HTERT RPE-1 (cell line): ENCODE measurements around the gene C20orf144.

Source experiments
- in situ Hi-C: fragments of 300-500 bp; cut with MboI; formaldehyde crosslinking; loops from 4 replicates; pipeline ENCODE4 v1.14.3; 2020; ENCODE audit warnings: low sequenced_read_pairs

Gene C20orf144

DNA sequence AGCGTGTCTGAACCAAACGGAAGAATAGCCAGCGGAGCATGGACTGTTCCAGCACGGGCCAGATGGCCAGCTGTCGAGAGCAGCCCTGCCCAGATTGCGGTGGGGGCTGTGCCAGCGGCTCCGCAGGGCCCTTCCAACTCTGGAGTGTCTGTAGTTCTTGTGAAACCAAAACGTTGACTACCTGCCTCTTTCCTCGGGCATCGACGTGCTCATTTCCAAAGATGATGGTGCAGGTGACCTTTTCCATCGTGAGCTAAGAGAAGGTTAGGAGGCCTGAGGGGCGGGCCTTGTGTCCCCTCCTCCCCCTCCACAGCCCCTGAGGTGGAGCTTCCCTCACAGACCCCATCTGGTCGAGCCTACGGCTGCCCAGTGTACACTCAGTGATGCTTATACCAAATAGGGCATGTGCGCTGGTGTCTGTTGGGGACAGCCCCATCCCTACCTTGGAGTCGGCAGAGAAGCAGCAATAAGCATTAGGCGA is 12.9 kb upstream of the C20orf144 start:
- in situ Hi-C loops, result no loop called here

DNA sequence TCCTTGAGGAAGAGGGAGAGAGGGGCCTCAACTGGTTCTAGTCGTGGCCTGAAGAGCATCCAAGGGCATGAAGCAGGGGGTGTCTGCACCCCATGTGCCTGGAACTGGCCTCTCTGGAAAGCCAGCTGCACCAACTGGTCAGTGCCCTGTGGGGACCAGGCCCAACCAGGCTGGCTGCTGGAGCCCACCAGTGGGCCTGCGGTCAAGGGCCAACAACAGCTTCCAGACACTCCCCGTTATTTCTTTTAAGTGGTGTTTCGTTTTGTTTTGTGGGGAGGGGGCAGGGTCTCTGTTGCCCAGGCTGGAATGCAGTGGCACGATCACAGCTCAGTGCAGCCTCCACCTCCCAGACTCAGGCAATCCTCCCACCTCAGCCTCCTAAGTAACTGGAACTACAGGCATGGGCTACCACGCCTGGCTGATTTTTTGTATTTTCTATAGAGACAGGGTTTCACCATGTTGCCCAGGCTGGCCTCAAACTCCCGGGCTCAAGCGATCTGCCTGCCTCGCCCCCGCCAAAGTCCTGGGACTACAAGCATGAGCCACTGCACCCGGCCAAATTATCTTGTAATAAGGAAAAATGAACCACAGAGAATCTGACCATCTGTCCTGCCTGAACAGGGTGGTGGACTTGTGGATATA is 11.9 kb upstream of the C20orf144 start:
- in situ Hi-C loops, result no loop called here

DNA sequence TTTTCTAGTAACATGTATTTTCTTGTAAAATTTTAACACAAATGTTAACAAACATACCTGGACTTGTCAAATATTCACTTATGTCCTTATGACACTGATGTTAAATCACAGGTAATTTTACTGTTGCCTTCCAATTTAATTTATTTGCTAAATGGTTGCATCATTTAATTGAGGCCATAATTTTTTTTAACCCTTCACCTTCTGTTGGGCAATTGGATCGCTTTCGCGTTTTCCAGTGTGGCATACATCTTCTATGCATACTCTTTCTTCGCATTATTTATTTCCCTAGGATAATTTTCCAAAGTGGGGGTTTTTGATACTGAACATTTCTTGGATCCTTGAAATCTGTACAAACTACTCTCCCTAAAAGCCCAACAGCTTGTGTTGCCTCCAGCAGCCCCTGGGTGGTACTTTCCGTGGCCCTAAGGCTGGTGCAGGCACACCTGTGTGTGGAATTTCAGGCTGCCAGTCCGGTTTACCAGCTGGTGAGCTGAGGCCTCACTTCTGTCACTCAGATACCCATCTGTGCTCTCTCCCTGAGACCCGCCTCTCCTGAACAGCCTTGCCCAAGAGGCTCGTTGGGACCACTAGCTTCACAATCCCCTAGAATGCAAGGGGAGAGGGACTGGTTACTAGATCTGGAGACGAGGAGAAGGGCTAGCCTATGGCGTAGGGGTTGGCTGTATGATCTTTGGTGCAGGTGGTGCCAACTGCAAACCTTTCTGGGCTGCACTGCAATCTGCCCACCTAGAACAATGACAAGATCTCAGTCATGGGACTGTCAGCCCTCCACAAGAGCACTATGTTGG is 11.2 kb upstream of the C20orf144 start:
- in situ Hi-C loops, result no loop called here

DNA sequence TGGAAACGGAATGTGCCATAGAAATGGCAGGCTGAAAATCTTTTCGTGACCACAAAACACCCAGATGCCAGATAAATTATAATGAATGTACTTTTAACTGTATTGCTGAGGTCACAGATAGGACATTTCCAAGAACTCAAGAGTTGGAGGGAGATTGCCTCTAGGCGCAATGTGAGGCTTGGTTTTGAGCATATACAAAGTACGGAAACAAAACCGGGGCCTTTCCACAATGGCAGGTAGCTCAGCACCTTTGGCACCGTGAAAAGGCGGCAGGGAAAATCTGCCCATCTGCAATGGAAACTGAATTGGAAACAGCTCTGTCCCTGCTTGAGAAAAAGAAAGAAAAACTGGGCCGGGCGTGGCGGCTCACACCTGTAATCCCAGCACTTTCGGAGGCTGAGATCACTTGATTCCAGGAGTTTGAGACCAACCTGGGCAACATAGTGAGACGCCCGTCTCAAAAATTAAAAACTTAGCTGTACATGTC is 10.5 kb upstream of the C20orf144 start:
- in situ Hi-C loops, result no loop called here

DNA sequence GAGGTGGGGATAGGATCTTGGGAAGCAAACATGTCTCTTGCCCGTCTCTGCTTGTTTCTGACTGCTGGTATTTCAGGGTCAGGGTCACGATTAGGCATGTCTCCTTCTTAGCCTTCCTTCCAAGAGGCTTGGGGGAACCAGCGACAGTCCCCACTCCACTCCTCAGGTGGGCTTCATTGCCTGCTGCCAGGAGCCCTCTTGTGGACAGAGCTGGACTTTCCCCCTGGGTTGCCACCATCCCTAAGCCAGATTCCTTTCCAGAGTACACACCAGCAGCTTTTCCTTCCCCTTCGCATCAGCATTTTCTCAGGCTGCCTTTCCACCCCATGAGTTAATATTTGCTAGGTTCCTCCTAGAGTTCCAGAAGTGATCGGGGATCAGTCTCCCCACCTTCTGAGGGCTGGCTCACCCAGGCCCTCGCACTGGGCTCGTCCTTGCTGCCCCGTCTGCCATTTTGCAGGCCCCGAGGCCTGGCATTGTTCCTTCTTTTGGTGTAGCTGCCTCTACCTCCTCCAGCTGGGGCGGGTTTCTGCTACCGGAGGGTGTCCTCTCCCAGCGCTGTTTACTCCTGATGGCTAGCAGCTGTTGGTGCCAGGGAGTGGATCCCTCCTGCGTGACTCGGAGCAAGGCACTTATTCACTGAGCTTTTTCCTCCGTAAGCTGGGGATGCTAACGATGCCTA is 8.8 kb upstream of the C20orf144 start:
- in situ Hi-C loops, result no loop called here

DNA sequence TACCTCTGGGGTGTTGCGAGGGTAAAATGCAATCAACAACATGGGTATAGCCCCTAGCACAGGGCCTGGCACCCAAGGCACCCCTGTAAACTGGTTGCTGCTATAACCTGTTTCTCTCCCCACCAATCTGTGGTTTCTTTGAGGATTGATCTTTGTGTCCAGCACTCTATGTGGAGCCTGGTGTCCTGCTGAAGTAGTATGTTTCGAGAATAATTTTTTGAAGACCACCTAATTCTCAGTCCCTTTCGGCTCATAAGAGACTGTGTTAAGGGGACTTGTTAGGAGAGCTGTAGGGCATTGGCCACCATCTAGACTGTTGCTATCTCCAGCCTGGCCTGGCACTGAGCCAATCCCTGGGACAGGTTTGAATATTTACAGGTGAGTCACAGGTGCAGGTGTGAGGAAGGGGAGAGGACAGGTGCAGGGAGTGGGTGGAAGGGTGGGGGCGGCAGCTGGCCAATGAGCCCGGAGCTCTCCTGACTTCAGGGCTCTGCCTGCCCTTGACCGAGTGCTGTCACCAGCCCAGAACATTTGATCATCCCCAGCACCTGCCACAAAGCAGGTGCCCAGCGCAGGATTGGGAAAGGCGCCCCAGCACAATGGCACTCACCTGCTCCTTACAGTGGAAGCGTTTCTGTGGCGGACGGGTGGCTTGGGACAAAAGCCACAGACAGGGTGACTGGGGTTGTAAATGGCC is 8.1 kb upstream of the C20orf144 start:
- in situ Hi-C loops, result no loop called here

DNA sequence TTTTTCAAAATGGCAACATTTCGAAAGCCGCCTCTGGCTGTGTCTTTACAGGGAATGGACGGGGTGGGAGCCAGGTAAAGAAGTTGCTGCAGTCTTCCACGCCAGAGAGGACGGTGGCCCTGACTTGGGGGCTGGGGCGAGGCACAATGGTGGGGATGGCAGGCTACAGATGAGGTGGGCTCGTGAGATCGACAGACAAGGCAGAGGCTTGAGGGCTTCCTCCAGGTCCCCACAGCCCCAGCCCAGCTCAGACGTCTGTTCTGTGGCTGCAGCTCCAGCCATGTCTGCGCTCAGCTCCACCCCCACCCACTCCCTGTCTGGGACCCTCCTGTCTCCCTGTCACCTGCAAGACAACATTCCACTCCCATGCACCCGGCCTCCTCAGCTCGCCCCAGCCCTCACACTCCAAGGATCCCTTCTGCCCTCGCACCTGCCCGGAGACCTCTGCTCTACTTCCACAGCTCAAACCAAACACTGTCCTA is 7.4 kb upstream of the C20orf144 start:
- in situ Hi-C loops, result no loop called here

DNA sequence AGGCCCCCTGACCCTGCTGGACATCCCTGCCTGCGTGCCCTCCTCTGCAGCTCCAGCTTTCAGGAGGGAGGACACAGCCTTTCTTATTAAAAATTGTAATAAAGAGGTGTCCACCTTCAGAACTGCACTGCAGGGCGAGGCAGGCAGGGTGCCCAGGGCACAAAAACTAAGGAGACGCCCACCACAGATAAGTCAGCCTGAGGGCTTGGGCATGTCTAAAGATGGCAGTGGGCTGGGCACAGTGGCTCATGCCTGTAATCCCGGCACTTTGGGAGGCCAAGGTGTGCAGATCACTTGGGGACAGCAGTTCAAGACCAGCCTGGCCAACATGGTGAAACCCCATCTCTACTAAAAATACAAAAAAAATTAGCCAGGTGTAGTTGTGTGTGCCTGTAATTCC is 7.0 kb upstream of the C20orf144 start:
- in situ Hi-C loops, result no loop called here

DNA sequence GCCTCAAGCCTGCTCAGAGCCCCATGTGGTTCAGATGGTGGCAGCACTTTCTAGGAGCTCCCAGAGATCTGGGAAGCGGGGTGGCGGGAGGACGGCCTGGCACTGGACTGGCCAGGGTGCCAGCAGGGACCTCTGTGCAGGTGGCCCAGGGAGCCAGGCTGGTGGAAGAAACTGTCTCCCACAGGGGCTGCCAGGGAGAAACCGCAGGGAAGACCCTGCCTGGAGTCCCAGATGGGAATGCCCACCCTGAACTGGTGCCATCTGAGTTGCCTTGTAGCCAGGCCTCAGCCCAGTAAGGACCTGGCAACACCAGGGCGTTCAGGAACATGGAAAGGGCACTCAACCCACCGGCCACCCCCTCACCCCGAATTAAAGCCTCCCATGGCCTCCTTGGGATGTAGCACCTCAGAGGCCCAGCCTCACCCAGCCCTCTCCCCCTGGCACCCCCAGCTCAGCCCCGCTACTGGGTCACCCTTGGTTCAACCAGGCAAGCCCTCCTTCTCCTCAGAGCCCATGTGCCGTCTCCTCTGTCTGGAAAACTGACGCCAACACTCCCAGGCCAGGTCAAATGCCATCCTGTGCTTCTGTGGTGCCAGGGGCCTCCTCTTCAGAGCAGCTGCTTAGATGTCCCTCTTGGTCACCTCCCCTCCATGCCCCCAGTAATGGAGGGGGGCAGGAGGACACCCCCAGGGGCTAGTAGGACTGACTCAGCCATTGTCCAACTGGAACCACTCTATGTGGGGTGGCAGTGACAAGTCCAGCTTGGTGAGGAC is 5.9 kb upstream of the C20orf144 start:
- in situ Hi-C loops, result no loop called here

DNA sequence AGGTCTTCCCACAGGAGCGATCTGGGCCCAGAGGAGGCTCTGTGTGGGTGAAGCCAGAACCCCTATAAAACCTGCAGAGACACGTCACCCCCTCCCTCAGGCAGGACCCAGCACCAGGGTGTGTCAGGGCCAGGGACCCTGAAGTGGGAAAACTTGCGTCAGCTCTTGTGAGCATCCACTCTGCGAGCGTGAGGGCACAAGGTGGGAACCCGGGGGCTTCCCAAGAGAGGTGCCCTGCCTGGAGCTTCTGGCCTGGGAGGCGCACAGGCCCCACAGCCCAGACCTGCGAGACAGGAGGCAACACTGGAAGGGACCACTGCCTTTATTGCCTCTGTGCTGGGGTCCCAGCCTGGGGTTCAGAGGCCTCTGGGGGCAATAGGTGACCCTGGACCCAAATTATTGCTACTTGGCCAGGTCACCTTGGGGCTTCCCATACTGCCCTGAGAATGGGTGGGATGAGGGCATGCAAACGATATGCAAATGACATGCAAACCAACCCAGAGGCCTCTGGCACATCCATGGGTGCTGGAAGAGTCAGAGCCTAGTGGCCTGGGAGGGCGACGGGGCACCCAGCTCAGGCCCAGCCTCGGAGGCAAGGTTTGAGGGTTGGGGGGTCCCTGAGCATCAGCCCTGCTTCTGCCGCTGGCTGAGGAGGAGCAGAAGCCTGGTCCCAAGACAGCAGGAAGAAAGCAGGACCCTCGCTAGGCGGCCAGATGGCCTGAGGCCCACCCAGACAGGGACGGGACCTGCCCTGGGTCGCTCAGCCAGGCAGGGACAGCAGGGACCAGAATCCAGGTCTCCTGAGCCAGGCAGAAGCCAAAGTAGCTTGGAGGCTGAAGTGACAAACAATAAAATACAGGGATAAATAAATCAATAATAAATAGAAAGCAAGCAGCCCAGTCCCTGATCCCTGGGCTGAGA is 5.1 kb upstream of the C20orf144 start:
- in situ Hi-C loops, result no loop called here

DNA sequence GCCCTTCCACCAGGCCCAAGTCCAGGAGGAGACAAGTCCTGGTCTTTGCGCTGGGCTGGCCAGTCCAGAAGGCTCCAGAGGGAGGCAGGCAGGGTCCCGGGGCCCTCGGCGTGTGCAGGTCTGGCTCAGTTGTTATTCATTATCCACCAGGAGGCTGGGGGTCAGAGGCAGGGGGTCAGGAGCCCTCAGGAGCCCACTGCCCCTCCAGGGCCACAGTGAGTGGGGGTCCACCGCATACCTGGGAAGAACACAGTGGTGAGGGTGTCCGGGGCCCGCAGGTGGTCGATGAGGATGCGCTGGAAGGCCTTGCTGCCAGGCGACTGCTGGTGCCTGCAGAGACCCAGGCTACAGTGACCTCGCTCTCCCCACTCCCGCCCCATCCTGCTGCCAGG is 4.4 kb upstream of the C20orf144 start:
- in situ Hi-C loops, result no loop called here

DNA sequence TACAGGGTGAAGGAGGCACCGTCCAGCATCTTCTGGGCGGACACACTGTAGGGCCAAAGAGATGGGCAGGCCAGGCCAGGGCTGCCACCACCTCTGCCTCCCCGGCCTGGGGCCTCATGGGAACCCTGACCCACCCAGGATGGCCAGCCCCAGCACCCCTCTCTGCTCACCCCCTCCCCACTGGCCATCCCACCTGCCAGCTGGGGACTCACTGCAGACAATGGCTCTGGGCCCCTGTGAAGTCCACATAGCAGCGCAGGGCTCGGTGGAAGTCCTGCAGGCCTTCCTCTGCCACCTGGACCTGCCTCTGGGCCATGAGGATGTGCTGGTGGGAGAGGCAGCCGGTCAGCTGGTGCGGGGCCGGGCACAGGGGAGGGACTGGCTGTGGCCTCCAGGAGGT is 3.6 kb upstream of the C20orf144 start:
- in situ Hi-C loops, result no loop called here

DNA sequence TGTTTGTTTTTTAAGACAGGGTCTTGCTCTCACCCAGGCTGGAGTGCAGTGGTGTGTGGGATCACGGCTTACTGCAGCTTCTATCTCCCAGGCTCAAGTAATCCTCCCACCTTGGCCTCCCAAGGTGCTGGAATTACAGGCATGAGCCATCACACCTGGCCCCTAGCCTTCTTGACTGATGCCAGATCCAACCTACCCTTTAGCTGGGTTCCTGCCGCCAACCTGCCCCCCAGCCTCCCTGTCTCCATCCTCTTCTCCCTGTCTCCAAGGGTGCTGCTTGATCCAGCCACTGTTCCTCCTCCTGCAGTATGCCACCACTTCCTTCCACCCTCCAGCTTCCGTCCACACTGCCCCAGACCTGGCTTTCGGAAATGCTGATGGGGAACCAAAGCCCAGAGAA is 3.2 kb upstream of the C20orf144 start:
- in situ Hi-C loops, result no loop called here

DNA sequence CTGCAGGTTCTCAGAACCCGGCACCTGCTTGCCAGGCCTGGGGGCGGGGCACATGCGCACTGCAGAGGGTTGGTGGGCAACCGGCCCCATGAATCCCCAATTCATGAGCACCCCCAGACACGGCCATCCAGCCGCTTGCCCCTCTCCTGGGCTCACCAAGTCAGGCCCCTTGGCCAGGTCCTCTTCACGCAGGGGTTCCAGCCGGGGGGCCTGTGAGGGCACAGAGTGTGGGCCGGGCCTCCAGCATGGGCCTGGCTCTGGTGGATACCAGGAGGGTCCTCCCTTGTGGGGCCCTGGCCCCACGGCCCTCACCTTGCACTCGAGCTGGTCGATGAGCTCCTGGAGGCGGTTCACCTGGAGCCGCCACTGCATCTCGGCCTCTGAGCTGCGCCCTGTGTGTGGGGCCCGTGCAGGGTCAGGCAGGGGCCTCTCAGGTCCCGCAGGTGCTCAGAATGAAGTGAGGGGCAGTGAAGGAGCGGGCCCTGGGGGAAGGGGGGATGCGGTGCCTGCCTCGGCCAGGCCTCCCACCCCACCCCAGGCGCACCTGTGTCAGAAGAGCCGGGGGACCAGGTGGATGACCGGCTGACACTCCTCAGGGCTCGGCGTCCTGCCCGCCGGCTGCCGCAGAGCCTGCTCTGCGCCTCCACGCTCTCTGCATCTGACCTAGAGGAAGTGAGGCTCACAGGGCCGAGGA is 2.6 kb upstream of the C20orf144 start:
- in situ Hi-C loops, result no loop called here

DNA sequence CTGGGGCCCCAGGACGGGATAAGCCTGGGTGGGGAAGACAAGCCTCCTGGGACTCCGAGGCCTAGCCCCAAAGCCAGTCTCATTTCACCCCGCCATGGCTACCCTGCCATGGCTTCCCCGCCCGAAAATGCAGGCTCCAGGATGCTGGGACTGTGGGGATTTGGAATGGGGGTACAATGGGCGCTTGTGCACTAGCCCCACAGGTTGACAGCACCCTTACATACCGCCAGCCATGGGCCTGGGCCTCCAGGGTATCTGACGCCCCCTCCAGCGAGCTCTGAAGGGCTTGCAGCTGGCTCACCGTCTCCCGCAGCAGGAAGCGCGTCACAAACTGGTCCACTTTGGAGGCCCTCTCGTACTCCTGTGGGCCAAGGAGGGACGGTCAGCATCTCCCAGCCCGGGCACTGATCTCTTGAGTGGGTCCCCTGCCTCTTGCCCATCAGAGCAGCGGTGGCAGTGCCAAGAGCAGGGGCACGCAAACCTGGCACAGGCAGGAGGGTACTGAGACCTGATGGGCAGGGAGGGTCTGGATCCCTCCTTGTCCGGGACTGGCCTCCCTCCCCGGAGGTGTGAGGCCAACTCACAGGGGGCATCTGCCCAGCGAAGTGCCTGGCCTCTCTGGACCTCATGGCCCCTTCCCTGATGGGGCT is 2.0 kb upstream of the C20orf144 start:
- in situ Hi-C loops, result no loop called here

DNA sequence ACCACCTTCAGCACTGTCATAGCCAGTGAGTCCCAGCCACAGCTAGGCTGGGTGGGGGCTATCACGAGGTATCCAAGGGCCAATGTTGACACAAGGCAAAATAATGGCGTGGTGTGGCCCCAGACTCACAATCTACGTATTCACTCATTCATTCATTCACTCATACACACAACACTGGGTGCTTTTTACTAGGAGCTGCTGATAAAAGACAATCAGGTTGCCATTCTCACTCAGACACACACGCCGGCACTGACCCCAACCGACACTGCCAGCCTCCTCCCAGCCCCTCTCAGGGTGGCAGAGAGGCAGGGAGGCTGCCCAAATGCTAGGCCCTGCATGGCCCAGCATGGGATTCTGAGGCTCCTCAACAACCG is 1.5 kb upstream of the C20orf144 start:
- in situ Hi-C loops, result no loop called here

DNA sequence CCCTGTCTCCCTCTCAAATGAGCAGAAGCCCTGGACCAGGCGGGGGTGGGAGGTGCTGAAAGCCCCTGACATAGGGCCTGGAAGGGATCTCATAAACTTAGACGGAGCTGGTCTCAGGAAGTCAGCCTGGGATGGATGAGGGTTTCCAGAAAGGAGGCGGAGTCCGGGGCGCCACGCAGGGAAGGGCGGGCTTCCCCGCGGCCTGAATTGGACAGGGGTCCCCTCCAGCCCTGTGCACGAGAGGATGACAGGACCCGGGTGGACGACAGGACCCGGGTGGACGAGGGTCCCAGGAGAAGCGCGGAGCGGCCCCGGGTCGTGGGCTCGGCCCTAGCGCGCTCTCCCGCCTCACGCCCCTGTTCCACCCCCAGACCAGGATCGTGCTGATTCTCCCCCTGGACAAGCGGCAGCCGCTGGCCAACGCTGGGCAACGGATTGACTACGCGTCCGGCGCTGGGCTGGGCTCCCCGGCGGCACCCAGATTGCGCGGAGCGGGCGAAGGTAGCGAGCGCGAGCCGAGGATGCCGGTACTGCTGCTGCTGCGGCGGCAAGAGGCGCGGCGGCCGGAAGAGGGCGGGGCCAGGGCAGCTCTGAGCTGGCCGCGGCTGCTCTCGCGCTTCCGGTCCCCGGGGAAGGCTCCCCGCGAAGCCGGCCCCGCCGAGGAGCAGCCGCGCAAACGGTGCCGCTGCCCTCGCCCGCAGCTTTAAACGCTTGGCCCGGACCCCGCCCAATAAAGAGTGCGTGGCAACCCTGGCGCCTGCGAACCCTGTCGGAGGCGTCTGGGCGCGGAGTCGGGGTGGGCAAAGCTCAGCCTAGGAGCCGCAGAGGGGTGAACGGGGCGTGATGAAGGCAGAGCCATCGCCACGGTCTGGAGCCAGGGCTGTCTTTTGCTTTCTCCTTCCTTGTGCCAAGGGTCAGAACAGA is 1.3 kb downstream of the C20orf144 start:
- in situ Hi-C loops, result no loop called here
